ENCODE measurements around the gene CNTN5.
A peak's percentile ranks its signal among the peaks of the same experiment; 100 is the strongest.

CNTN5 gene

GRCh38 chr11:100095809-100096208, 1075.1 kb downstream of the CNTN5 start:
- DNase-seq (ENCODE audit: low spot score), result no peak

GRCh38 chr11:100098560-100098959, 1077.8 kb downstream of the CNTN5 start:
- no peak for DNase-seq (ENCODE audit: low spot score)

DNA sequence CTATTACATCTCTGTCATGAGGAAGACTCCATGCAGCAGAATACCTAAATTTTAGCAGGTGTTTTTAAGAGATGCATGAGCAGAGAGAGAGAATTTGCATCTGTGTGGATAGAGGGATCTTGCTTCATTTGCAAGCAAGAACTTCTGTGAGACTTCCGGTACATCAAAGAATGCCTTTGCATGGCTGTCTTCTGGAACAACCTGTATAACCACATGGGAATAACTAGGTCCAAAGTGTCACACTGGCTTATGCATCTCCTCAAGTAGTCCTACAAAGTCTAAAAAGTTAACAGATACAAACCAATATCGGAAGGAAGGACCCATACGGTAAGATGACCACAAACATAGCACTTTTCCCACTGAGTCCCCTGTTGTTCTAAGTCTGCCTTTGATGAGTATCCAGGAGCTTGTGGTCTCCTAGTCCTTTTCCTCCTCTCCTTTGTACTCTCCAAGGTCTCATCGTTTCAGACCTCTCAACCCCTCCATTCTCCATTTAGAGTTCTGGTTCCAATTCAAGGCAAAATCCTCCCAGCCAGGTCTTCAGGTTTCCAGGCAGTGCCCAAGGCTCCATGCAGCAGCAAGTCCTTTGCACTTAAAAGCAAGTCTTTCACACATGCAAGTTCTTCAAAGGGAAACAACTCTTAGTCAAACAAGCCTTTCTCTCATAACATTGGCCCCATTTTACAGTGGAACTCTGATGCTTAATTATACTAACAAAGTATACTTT, 1084.7 kb downstream of the CNTN5 start:
- DNase-seq (ENCODE audit: low spot score), result no peak

DNA sequence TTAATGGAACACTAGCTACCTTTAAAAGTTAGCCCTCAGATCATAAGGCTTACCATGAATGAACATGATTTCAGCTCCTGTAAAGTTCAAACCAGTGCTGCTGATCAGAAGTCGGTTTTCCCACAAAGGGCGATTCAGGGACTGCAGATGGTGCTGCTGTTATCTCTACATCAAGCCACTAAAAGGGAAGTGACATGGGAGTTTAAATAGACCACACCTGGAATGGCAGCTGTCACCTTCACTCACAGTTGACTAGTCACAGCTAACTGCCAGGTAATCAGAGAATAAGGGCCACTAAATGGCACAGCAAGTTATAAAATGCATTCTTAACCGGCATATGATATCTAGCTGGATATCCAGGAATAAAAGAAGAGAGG, 1085.2 kb downstream of the CNTN5 start:
- no peak for DNase-seq (ENCODE audit: low spot score)

DNA sequence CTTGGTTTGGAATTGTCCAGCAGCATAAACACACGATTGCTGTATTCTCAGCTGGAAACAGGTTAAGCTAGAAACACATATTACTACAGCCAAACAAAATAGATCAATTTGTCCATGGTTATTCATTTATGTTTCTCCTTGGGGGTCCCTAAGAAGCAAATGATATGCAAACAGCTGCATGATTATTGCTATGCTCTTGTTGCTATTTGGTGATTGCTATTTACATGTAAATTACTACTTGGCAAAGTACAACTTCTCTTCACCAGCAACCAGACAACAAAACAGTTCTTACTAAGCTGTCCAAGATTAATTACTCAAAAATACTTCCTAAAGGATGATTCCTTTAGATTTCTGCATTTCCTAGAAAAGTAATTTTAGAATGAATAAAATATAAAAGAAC, 1098.4 kb downstream of the CNTN5 start:
- DNase-seq (ENCODE audit: low spot score), result no peak

- DNase-seq (ENCODE audit: low spot score), result no peak
Observed at GRCh38 chr11:100133114-100133513, 1112.4 kb downstream of the CNTN5 start.

GRCh38 chr11:100141201-100141600, 1120.5 kb downstream of the CNTN5 start:
- no peak for DNase-seq (ENCODE audit: low spot score)

DNA sequence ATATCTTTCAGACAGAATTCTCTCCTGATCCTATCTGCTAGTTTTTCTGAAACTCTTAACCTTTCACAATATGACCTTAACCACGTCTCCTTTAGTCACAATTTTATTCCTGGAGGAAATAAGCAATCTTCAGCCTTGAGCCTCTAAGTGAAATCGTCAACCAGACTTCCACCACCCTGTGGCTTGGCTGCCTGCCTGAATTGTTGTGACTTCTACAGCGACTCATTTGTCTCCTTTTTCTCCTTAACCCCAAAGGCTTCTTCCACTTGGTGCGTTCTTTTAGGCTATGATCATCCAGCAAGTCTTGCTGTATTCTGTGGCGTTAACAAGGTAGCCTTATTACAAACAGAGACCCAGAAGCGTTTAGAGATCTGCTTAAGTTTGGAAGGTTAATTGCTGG, 1131.2 kb downstream of the CNTN5 start:
- DNase-seq (ENCODE audit: low spot score), result peak; percentile 84

DNA sequence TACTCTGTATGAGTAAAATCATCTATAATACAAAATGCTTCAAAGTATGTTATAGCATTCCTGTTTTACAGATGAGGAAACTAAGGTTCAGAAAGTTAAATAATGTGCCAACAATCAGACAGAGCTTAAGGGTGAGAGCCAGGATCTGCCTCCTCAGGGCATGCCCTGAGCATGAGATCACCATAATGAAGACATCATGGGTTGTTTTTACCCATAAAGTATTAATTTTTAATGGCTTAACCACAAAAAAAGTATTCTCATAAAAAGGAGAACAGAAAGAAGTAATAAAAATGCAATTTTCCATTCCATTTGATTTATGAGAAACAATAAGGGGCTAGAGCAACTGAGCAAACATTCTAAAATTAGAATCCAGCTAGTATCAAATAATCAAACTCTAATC, 1132.0 kb downstream of the CNTN5 start:
- DNase-seq (ENCODE audit: low spot score), result peak; percentile 66

DNA sequence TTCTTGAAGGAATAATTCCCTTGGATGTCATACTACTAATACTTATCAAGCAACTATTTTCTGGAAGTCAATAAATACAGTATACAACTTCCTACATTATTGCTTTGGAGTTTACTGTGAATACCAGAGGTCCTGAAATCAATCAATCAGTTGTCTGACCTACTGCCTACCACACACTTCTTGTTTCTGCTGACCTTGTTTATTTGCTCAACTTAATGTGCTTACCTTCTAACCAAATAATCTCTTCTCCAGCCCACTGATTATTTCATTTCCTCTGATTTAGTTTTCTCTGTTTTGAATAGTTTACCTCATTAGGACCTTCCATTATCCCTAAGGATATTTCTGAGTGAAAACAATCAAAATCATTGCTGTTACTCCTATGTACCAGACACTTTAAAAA, 1142.7 kb downstream of the CNTN5 start:
- DNase-seq (ENCODE audit: low spot score), result no peak

DNA sequence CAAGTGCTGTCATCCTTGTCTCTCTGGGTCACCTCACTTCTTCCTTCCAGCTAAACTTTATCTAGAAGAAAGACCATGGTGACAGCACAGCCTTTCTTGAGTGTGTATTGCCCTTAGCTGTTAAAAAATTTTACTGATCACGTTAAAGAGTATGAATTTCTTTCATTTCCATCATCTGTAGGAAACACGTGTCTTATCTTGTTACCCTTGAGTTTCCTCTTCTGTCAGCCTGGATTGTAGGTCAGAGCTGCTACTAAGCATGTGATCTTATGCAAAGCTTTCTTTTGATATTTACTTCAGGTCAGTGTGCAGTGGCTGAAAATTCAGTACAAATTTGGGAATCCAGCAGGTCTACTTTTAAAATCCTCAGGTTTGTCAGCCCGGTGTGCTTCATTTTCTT, 1154.1 kb downstream of the CNTN5 start:
- no peak for DNase-seq (ENCODE audit: low spot score)

GRCh38 chr11:100176456-100176855, 1155.7 kb downstream of the CNTN5 start:
- no peak for DNase-seq (ENCODE audit: low spot score)

GRCh38 chr11:100177651-100178050, 1156.9 kb downstream of the CNTN5 start:
- no peak for DNase-seq (ENCODE audit: low spot score)

DNA sequence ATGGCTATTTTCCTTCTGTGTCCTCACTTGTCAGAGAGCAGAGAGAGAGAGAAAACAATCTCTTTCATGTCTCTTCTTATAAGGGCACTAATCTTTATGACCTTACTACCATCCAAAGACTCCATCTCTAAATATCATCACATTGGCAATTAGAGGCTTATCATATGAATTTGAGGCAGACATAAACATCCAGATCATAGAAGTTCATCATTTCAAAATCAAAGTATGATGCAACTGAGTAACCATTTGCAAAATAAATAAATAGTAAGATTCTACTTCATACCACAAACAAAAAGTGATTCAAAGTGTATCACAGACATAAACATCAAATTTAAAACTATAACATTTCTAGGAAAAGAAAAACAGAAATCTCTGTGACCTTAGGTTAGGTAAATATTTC, 1161.6 kb downstream of the CNTN5 start:
- DNase-seq (ENCODE audit: low spot score), result no peak

DNA sequence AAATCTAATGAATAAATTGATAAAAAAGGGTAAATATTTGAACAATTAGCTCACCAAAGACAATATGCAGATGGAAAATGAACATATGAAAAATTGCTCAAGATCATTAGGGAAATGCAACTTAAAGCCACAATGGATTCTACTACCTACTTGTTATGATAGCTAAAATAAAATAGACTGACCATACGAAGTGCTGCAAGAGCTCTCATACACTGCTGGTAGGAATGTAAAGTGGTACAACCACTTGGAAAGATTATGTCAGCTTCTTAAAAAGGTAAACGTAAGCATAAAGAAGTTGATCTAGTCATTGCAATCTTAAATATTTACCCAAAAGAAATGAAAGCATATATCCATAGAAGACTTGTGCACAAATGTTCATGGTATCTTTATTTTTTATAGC, 1162.2 kb downstream of the CNTN5 start:
- no peak for DNase-seq (ENCODE audit: low spot score)

GRCh38 chr11:100185588-100185987, 1164.8 kb downstream of the CNTN5 start:
- no peak for DNase-seq (ENCODE audit: low spot score)

DNA sequence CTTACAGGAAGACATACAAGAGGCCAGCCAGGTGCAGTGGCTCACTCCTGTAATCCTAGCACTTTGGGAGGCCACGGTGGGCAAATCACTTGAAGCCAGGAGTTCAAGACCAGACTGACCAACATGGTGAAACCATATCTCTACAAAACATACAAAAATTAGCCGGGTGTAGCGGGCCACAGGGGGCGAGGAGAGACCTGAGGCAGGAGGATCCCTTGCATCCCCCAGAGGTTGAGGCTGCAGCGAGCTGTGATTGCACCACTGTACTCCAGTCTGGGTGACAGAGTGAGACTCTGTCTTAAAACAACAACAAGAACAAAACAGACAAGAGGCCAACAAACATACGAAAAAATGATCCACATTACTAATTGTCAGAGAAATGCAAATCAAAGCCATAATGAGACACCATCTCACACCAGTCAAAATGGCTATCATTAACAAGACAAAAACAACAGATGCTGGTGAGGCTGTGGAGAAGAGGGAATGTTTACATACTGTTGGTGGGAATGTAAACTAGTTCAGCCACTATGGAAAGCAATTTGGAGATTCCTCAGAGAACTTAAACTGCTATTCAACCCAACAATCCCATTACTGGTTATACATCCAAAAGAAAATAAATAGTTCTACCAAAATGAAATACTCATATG, 1167.5 kb downstream of the CNTN5 start:
- no peak for DNase-seq (ENCODE audit: low spot score)

DNA sequence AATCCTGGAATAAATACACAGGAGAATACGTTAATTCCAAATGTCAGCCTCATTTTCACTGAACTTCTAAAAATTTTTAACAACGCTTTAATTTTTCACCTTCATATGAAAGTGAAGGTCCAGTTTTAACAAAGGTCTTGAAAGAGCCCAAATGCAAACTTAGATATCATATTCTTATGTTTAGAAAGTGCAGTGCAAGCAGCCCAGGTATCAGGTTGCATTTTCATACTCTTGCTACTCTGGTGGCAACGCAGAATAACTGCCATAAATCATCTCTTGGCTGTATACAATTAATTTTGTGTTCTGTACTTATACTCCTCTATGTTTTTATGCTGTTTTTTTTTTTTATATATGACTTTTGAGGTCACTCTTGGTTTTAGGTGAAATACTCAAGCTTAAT, 1169.6 kb downstream of the CNTN5 start:
- DNase-seq (ENCODE audit: low spot score), result no peak

- no peak for DNase-seq (ENCODE audit: low spot score)
Observed at GRCh38 chr11:100192181-100192580, 1171.4 kb downstream of the CNTN5 start.

- DNase-seq (ENCODE audit: low spot score), result no peak
Observed at GRCh38 chr11:100203789-100204188, 1183.0 kb downstream of the CNTN5 start.

- DNase-seq (ENCODE audit: low spot score), result no peak
Observed at GRCh38 chr11:100205926-100206325, 1185.2 kb downstream of the CNTN5 start.

DNA sequence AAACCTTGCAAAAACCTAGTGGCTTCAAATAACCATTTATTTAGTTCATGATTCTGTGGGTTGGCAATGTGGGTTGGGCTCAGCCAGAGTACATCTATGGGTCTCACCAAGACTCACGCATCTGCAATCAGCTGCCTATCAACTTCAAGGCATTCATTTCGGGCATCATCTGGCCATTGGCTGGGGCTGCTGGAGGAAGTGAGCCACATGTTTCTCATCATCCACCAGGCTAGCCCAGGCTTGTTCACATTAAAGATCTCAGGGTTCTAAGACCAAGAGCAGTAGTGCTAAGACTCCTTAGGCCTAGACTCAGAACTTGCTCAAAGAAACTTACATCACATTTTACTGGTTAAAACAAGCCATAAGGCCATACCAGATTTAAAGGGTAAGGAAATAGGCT, 1187.5 kb downstream of the CNTN5 start:
- no peak for DNase-seq (ENCODE audit: low spot score)

GRCh38 chr11:100214791-100215190, 1194.0 kb downstream of the CNTN5 start:
- no peak for DNase-seq (ENCODE audit: low spot score)

- peak; percentile 59 for DNase-seq (ENCODE audit: low spot score)
Observed at GRCh38 chr11:100220801-100221200, 1200.1 kb downstream of the CNTN5 start.
